Chondrocyte (in vitro differentiated cells): Measurements from ENCODE around the gene IGFN1. TPM values are rescaled to one million over a fixed set of nuclear protein-coding genes. Genes with fewer than 3 reads are reported as not detected.
A peak's percentile ranks its signal among the peaks of the same experiment; 100 is the strongest.
"Not testable (repeated sequence)": the region's sequence is repeated elsewhere in the genome, so short reads cannot be mapped to it uniquely, and the experiment has no call there.

Experiments
- DNase-seq: peaks from one replicate; pipeline ENCODE4 v3.0.0; 2021; ENCODE audit warnings: mixed read lengths, low spot score
- H3K27ac Mint-ChIP-seq: one replicate; pipeline ENCODE4 v1.8.0; 2021; ENCODE audit warnings: mild to moderate bottlenecking, moderate library complexity, mixed read lengths; ENCODE audit not compliant: unreplicated experiment
- H3K27me3 Mint-ChIP-seq: 2 replicates; pipeline ENCODE4 v1.8.0; 2021; ENCODE audit warnings: low read depth, mixed read lengths
- H3K36me3 Mint-ChIP-seq: 2 replicates; pipeline ENCODE4 v1.8.0; 2021; ENCODE audit warnings: low read depth, mixed read lengths
- H3K4me1 Mint-ChIP-seq: 2 replicates; pipeline ENCODE4 v1.8.0; 2021; ENCODE audit warnings: low read depth, mild to moderate bottlenecking, mixed read lengths
- H3K4me3 Mint-ChIP-seq: one replicate; pipeline ENCODE4 v1.8.0; 2021; ENCODE audit warnings: mild to moderate bottlenecking, moderate library complexity, mixed read lengths; ENCODE audit not compliant: unreplicated experiment
- H3K9me3 Mint-ChIP-seq: 2 replicates; pipeline ENCODE4 v1.8.0; 2021; ENCODE audit warnings: low read depth, mixed read lengths
- total RNA-seq: library from RNA; stranded (reverse); gene quantifications from 3 replicates; pipeline ENCODE4 v1.2.1, GENCODE V29; 2021
- TF ChIP-seq, protein P1 (sequence below): fragments of 200-600 bp; sonication (generic); IDR thresholded peaks from 2 replicates; pipeline ENCODE4 v1.5.0; 2021; ENCODE audit warnings: antibody characterized with exemption, mild to moderate bottlenecking, moderate library complexity

The IGFN1 gene
- total RNA-seq, 1 donor from 2014 or later = 1.9 TPM

DNA sequence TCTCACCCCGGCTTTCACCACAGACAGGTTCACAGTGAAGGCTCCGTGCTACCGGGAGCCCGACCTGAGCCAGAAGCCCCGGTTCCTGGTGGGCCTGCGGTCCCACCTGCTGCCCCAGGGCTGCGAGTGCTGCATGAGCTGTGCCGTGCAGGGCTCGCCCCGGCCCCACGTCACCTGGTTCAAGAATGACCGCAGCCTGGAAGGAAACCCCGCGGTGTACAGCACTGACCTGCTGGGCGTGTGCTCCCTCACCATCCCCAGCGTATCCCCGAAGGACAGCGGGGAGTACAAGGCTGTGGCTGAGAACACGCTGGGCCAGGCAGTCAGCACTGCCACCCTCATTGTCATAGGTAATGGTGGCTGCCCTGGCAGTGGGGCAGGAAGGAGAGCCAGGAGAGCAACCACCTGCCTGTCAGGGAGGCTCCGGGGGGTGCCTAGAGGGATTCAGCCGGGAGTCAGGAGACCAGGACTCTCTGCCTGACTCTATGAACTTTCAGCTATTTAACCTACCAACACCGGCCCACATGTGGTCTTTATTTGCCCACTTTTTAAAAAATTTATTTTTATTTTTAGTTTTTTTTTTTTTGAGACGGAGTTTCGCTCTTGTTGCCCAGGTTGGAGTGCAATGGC is 36.4 kb downstream of the IGFN1 start:
- Mint-ChIP-seq H3K27me3 (peaks cover 3% of the 10 kb centered on the region), H3K27ac (no peak overlapping the region), H3K9me3 (peaks cover 5% of the 10 kb centered on the region), H3K4me3 (no peak overlapping the region), H3K4me1 (peaks cover 7% of the 10 kb centered on the region), H3K36me3 (no peaks in the 10 kb centered on the region)
- DNase-seq = no peak
- TF ChIP-seq, protein P1, sequence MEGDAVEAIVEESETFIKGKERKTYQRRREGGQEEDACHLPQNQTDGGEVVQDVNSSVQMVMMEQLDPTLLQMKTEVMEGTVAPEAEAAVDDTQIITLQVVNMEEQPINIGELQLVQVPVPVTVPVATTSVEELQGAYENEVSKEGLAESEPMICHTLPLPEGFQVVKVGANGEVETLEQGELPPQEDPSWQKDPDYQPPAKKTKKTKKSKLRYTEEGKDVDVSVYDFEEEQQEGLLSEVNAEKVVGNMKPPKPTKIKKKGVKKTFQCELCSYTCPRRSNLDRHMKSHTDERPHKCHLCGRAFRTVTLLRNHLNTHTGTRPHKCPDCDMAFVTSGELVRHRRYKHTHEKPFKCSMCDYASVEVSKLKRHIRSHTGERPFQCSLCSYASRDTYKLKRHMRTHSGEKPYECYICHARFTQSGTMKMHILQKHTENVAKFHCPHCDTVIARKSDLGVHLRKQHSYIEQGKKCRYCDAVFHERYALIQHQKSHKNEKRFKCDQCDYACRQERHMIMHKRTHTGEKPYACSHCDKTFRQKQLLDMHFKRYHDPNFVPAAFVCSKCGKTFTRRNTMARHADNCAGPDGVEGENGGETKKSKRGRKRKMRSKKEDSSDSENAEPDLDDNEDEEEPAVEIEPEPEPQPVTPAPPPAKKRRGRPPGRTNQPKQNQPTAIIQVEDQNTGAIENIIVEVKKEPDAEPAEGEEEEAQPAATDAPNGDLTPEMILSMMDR = no peak

DNA sequence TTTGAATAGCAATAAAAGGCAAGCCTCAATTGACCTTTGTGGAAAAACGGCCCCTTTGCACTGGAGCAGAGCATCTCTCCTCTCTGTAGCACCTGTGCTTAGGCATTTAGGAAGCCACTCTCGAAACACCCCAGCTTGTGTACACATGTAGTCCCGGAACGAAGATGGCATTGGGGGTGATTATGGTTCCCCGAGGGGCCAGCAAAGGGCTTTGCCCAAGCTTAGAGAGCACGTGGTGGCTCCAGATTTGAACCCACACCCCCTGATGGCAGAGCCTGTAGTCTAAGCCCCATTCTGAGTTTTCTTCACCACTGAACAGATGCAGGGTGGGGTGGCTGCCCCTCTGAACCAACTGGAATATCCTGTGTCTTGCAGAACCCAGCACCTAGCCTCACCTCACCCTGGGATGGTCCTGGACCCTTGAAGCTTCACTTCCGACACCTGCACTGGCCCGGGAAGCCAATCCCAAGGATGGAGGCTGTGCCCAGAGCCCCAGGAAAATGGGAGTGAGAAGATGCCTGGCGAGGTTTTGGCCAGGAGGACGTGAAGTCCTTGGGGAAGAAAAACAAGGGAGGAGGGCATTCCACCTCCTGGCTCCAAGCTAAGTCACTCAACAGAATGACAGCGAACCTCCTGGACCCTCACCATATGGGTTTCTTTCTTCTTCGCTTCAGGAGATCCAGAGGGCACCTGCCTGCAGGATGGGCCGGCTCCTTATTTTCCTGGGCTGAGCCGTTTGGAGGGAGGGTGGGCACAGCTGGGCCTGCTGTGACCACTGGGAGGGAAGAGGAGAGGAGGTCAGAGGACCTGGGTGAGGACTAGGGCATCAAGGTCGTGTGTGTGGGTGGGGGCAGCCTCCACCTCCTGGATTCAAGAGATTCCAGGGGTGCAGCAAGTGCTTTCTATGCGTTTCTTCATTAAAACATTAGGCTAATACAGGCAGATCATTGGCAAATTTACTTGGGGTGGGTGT is 37.7 kb downstream of the IGFN1 start:
- no peaks in the 10 kb centered on the region for H3K36me3 Mint-ChIP-seq
- H3K9me3 Mint-ChIP-seq = peaks cover 10% of the 10 kb centered on the region
- peaks cover 4% of the 10 kb centered on the region for H3K27me3 Mint-ChIP-seq
- TF ChIP-seq, protein P1 = no peak
- peaks cover 7% of the 10 kb centered on the region for H3K4me1 Mint-ChIP-seq
- DNase-seq = no peak
- H3K4me3 Mint-ChIP-seq = no peak overlapping the region
- H3K27ac Mint-ChIP-seq = no peak overlapping the region

DNA sequence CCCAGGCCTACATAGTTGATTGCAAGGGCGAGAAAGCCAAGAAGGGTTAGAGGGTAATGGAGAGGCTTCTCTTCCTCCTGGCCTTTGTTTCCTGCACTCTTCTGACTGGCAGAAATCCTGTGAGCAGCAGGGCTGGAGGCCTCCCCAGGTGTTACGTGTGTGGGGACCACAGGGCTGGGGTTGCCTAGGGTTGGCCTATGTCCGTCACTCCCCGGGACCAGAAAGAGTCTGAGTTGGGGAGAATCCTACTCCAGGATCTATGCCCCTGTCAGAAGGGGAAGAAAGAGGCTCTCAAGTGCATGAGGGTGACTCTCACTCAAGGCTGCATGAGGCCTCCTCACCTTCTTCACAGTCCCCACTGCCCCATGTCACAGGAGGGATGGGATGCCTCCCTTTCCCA is 38.5 kb downstream of the IGFN1 start:
- Mint-ChIP-seq H3K27me3 (peaks cover 4% of the 10 kb centered on the region), H3K4me1 (peaks cover 7% of the 10 kb centered on the region), H3K4me3 (no peak overlapping the region), H3K9me3 (peaks cover 16% of the 10 kb centered on the region), H3K27ac (no peak overlapping the region), H3K36me3 (no peaks in the 10 kb centered on the region)
- TF ChIP-seq, protein P1 = no peak
- DNase-seq = no peak

DNA sequence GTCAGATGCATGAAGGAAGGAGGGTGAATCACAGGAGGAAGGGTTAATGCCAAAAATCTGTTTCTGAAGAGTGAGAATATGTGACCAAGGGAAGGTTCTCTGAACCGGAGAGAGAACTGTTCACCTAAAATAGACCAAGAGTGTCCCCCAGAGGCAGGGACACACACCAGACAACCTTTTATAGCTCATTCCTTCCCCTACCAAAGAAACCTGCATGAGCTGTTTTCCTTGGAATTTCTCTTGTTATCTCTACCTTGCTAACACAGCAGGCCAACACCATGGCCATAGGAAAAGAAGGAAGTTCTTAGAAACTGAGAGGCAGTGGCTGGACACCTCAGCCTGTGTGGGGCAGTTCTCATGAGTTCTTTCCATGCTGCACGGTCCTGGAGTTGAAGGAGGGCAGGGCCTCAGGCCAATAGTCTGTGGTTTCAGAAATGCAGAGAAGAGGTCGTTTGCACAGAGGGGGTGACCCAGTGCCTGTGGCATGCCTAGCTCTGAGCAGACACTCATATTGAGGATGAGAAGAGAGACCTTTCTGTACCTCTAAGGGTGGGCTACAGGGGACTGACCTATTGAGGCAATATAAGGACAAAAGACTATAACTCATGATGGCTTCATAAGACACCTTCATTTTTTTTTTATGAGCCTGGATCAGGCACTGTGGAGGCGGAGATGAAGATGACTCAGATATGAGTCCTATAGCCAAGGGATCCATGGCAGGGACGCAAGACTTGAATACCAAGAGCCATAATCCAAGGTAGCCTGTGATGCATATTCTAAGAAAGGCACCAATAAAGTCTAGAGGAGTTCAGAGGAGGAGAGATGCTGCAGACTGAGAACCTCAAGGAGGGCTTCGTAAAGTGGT is 39.4 kb downstream of the IGFN1 start:
- Mint-ChIP-seq H3K36me3 (no peaks in the 10 kb centered on the region), H3K4me1 (peaks cover 7% of the 10 kb centered on the region), H3K9me3 (peaks cover 16% of the 10 kb centered on the region), H3K27ac (no peak overlapping the region), H3K4me3 (no peak overlapping the region), H3K27me3 (peaks cover 4% of the 10 kb centered on the region)
- DNase-seq = no peak
- TF ChIP-seq, protein P1 = peak; percentile 52

DNA sequence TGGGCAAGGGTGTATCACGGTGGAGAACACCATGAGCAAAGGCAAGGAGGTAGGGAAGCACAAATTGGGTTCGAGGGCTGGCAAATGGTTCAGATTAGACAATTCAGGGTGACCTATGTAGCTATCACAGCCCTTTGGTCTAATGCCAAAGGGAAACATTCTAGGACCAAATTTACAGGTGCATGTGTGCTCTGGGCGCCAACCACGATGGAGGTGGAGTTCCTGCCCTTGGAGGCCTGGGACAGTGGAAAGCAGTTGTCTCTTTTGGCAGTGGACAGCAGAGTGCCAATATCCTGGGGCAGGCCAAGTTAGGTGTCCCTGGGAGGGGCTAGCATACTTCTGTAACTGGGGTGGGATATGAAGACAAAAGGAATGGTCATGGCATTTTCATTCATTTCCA is 40.1 kb downstream of the IGFN1 start:
- H3K4me1 Mint-ChIP-seq = peaks cover 7% of the 10 kb centered on the region
- H3K27me3 Mint-ChIP-seq = peaks cover 4% of the 10 kb centered on the region
- H3K36me3 Mint-ChIP-seq = no peaks in the 10 kb centered on the region
- H3K4me3 Mint-ChIP-seq = no peak overlapping the region
- DNase-seq = no peak
- peaks cover 16% of the 10 kb centered on the region for H3K9me3 Mint-ChIP-seq
- H3K27ac Mint-ChIP-seq = no peak overlapping the region
- TF ChIP-seq, protein P1 = no peak

DNA sequence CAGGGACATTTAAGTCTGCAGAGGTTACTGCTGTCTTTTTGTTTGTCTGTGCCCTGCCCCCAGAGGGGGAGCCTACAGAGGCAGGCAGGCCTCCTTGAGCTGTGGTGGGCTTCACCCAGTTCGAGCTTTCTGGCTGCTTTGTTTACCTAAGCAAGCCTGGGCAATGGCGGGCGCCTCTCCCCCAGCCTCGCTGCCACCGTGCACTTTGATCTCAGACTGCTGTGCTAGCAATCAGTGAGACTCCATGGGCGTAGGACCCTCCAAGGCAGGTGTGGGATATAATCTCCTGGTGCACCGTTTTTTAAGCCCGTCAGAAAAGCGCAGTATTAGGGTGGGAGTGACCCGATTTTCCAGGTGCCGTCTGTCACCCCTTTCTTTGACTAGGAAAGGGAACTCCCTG is 49.0 kb downstream of the IGFN1 start:
- not testable (repeated sequence) for DNase-seq, H3K27ac Mint-ChIP-seq, H3K36me3 Mint-ChIP-seq, H3K4me1 Mint-ChIP-seq, H3K4me3 Mint-ChIP-seq
- H3K27me3 Mint-ChIP-seq = peaks cover 25% of the 10 kb centered on the region
- peaks cover 15% of the 10 kb centered on the region for H3K9me3 Mint-ChIP-seq
